ENCODE results near the gene NKG7.

The NKG7 gene

GRCh38 chr19:51386882-51387520 lies 14.5 kb upstream of the NKG7 start:
- H3K27me3 ChIP-seq (ENCODE audit: insufficient read depth, poor library complexity, severe bottlenecking), result no peaks in the 10 kb centered on the region
- H3K4me3 ChIP-seq (replicated peaks; ENCODE audit: insufficient read depth, low read length), result no peak overlapping the region
- DNase-seq (ENCODE audit: low read depth in 1 of 2, low spot score in 1 of 2), result no peak
- H3K27ac ChIP-seq (replicated peaks), result no peak overlapping the region
- TF ChIP-seq SPI1 (IDR thresholded peaks at IDR 0.05; ENCODE audit: borderline replicate concordance, low read depth), result no peak
- TF ChIP-seq POLR2AphosphoS5 (IDR thresholded peaks at IDR 0.05; ENCODE audit: low read depth), result no peak
- no peak for TF ChIP-seq GABPA (IDR thresholded peaks at IDR 0.05; ENCODE audit: low read depth)
- no peak for TF ChIP-seq REST (IDR thresholded peaks at IDR 0.05; ENCODE audit: insufficient replicate concordance, low read depth)
- no peak for TF ChIP-seq CTCF (IDR thresholded peaks at IDR 0.05; ENCODE audit: insufficient read depth, low read length)

GRCh38 chr19:51382004-51382403 lies 9.6 kb upstream of the NKG7 start:
- DNase-seq (ENCODE audit: low read depth in 1 of 2, low spot score in 1 of 2), result no peak
- TF ChIP-seq POLR2AphosphoS5 (IDR thresholded peaks at IDR 0.05; ENCODE audit: low read depth) (no peak), REST (IDR thresholded peaks at IDR 0.05; ENCODE audit: insufficient replicate concordance, low read depth) (no peak), GABPA (IDR thresholded peaks at IDR 0.05; ENCODE audit: low read depth) (no peak), SPI1 (IDR thresholded peaks at IDR 0.05; ENCODE audit: borderline replicate concordance, low read depth) (no peak), CTCF (IDR thresholded peaks at IDR 0.05; ENCODE audit: insufficient read depth, low read length) (no peak)
- H3K4me3 ChIP-seq (replicated peaks; ENCODE audit: insufficient read depth, low read length), result no peak overlapping the region
- H3K27ac ChIP-seq (replicated peaks), result no peak overlapping the region
- no peaks in the 10 kb centered on the region for H3K27me3 ChIP-seq (ENCODE audit: insufficient read depth, poor library complexity, severe bottlenecking)

- Histone ChIP-seq H3K4me3 (replicated peaks; ENCODE audit: insufficient read depth, low read length) (no peak overlapping the region), H3K27me3 (ENCODE audit: insufficient read depth, poor library complexity, severe bottlenecking) (no peaks in the 10 kb centered on the region), H3K27ac (replicated peaks) (no peak overlapping the region)
- TF ChIP-seq SPI1 (IDR thresholded peaks at IDR 0.05; ENCODE audit: borderline replicate concordance, low read depth) (no peak), REST (IDR thresholded peaks at IDR 0.05; ENCODE audit: insufficient replicate concordance, low read depth) (no peak), POLR2AphosphoS5 (IDR thresholded peaks at IDR 0.05; ENCODE audit: low read depth) (no peak), CTCF (IDR thresholded peaks at IDR 0.05; ENCODE audit: insufficient read depth, low read length) (no peak)
- DNase-seq (ENCODE audit: low read depth in 1 of 2, low spot score in 1 of 2), result no peak
Observed at GRCh38 chr19:51380379-51380778, 7.9 kb upstream of the NKG7 start.

Measured in HL-60 (cell line).